ENCODE data around the gene PXMP4. TPM values are rescaled to one million over a fixed set of nuclear protein-coding genes. Genes with fewer than 3 reads are reported as not detected.

PXMP4 gene
- total RNA-seq, 2 experiments from 2014 or later, result 13.4 to 19.2 TPM

DNA sequence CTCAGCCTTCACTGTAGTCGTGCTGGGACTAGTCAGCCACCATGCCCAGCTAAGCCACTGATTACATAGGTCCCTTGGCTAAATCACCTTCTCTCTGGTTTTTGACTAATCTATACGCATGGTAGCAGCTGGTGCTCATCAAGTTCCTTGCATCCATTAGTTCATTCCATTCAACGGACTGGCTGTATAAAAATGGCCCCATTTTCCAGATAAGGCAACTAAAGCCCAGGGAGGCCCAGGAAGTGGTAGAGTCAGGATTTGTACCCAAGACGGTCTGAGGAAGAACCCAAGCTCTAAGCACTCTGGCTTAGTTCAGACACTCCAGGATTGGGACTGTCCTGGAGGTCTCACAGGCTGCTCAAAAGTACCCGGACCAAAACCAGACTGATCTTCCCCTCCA lies 38.8 kb downstream of the PXMP4 start:
- H3K4me3 Mint-ChIP-seq, result peak overlapping the region; percentile 49

GRCh38 chr20:33680686-33681085 lies 39.4 kb downstream of the PXMP4 start:
- H3K36me3 Mint-ChIP-seq, result peaks cover 23% of the 10 kb centered on the region
- ATAC-seq (ENCODE audit: low read depth) (no peak), DNase-seq (no peak)
- H3K9me3 Mint-ChIP-seq, result no peaks in the 10 kb centered on the region
- POLR2A ChIA-PET, result interaction anchor here (1.4 to 6.3 kb wide), 7 partner anchors 9 to 130 kb away, joined by 4 to 116 read pairs (median 8); partner anchors contain the start of genes ACTL10, PXMP4 and ZNF341
- peaks cover 59% of the 10 kb centered on the region for H3K4me1 Mint-ChIP-seq
- peak overlapping the region; percentile 49 for H3K4me3 Mint-ChIP-seq
- peak overlapping the region; percentile 81 for H3K27ac Mint-ChIP-seq
- H3K27me3 Mint-ChIP-seq, result no peaks in the 10 kb centered on the region

More for the DNA sequence above, 38.8 kb downstream of the PXMP4 start:
- Mint-ChIP-seq H3K27me3 (no peaks in the 10 kb centered on the region), H3K4me1 (peaks cover 55% of the 10 kb centered on the region), H3K9me3 (no peaks in the 10 kb centered on the region), H3K36me3 (peaks cover 23% of the 10 kb centered on the region), H3K27ac (peak overlapping the region; percentile 81)
- ATAC-seq (ENCODE audit: low read depth) (no peak), DNase-seq (no peak)
- POLR2A ChIA-PET, result interaction anchor here (1.0 to 6.3 kb wide), 5 partner anchors 9 to 191 kb away, joined by 3 to 116 read pairs (median 6); partner anchors contain the start of genes ACTL10 and PXMP4

- Mint-ChIP-seq H3K27me3 (no peaks in the 10 kb centered on the region), H3K9me3 (no peaks in the 10 kb centered on the region), H3K36me3 (peaks cover 21% of the 10 kb centered on the region), H3K27ac (peak overlapping the region; percentile 81), H3K4me3 (peak overlapping the region; percentile 41), H3K4me1 (peaks cover 61% of the 10 kb centered on the region)
- POLR2A ChIA-PET, result interaction anchor here (0.8 to 6.3 kb wide), 15 partner anchors 8 to 314 kb away, joined by 3 to 116 read pairs (median 4); partner anchors contain the start of genes ACTL10, CBFA2T2, PXMP4 and RALY
- DNase-seq, result peak; percentile 70
- peak; percentile 74 for ATAC-seq (ENCODE audit: low read depth)
Observed at GRCh38 chr20:33679758-33680485, 40.2 kb downstream of the PXMP4 start.

DNA sequence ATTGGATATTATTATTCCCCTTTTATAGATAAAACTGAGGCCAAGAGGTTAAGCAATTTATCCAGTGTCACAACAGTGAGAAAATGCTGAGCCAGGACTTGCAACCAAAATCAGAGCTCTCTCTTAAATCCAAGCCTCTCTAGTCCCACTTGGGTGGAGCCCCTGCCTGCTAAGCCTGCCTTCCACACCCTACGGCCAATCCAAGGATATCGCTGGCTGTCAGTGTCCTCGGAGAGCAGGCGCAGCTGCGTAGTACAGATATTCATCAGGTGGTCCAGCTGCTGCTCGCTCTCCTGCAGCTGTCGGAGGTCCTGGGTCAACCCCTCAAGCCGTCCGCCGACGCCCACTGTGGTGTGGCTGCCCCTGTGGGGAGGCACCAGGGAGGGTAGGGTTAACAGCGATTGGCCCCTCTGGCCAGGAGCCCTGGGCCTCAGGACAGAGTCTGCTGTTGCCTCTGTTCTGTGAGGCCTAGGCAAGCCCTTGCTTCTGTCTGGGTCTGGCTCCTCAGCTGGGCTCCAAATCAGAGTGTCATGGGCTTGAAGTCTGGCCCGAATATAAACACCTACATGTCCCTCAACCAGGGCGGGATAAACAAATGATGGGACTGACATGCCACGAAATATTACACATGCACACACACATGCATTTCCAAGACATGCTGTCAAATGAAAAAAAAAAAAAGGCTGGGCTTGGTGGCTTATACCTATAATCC lies 42.0 kb downstream of the PXMP4 start:
- ATAC-seq (ENCODE audit: low read depth) (no peak), DNase-seq (no peak)
- Mint-ChIP-seq H3K36me3 (peaks cover 18% of the 10 kb centered on the region), H3K27ac (peak overlapping the region; percentile 81), H3K27me3 (no peaks in the 10 kb centered on the region), H3K4me3 (no peak overlapping the region), H3K9me3 (no peaks in the 10 kb centered on the region), H3K4me1 (peaks cover 59% of the 10 kb centered on the region)
- POLR2A ChIA-PET, result interaction anchor here (1.1 to 6.3 kb wide), 4 partner anchors 10 to 42 kb away, joined by 3 to 116 read pairs (median 10); partner anchors contain the start of genes ACTL10 and PXMP4

DNA sequence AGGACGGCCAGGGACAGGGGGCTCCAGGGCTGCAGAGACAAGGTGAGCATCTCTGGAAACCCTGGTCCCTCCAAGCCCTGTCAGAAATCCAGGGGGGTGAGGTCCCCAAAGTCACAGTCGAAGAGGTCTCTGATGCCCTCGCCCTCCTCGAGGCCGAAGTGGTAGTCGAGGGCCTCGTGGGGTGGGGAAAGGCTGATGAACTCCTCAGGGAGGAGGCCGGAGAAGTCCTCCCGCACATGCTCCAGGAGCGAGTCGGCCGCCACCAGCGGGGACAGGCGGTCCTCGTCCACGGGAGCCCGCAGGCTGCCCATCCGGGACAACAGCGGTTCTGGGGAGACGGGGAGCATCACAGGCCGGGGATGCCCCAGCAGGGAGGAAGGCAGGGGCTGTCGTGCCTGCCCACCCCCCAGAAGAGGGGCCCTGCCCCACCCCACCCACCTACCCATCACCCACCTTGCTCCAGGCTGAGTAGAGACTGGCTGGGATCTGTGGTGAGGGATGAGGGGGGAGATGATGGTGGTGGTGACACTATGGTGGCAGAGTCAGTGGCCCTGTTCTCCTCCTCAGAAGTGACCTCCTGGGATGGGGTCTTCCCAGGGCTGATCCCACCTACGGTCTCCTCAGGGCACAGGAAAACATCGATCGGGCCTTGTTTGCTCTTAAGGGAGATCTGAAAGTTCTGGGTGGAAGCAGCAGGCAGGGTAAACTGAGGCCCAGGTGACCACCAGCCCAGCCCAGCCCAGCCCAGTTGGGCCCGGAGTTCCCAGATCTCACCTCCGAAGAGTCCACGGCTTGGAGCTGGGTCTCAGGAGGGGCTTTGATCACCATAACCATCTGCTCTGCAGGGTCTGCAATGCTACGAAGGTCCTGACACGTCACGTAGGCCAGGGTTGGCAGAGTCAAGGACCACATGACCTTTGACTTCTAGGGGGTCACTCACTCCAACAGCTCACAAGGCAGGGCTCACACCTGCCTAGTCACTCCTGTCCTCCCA lies 43.2 kb downstream of the PXMP4 start:
- no peak overlapping the region for H3K4me3 Mint-ChIP-seq
- no peaks in the 10 kb centered on the region for H3K9me3 Mint-ChIP-seq
- H3K36me3 Mint-ChIP-seq, result peaks cover 19% of the 10 kb centered on the region
- H3K27ac Mint-ChIP-seq, result peak overlapping the region; percentile 15
- ATAC-seq (ENCODE audit: low read depth) (no peak), DNase-seq (no peak)
- POLR2A ChIA-PET, result interaction anchor here (1.1 to 6.3 kb wide), 4 partner anchors 10 to 43 kb away, joined by 3 to 116 read pairs (median 10); partner anchors contain the start of genes ACTL10 and PXMP4
- H3K27me3 Mint-ChIP-seq, result no peaks in the 10 kb centered on the region
- H3K4me1 Mint-ChIP-seq, result peaks cover 59% of the 10 kb centered on the region

GRCh38 chr20:33676121-33676520 lies 44.0 kb downstream of the PXMP4 start:
- DNase-seq (no peak), ATAC-seq (ENCODE audit: low read depth) (no peak)
- POLR2A ChIA-PET, result interaction anchor here (1.5 to 2.2 kb wide), 3 partner anchors 9 to 14 kb away, joined by 6 to 12 read pairs (median 6); partner anchors contain the start of gene ACTL10
- Mint-ChIP-seq H3K27ac (peak overlapping the region; percentile 15), H3K27me3 (no peaks in the 10 kb centered on the region), H3K4me3 (no peak overlapping the region), H3K36me3 (peaks cover 20% of the 10 kb centered on the region), H3K9me3 (no peaks in the 10 kb centered on the region), H3K4me1 (peaks cover 52% of the 10 kb centered on the region)

DNA sequence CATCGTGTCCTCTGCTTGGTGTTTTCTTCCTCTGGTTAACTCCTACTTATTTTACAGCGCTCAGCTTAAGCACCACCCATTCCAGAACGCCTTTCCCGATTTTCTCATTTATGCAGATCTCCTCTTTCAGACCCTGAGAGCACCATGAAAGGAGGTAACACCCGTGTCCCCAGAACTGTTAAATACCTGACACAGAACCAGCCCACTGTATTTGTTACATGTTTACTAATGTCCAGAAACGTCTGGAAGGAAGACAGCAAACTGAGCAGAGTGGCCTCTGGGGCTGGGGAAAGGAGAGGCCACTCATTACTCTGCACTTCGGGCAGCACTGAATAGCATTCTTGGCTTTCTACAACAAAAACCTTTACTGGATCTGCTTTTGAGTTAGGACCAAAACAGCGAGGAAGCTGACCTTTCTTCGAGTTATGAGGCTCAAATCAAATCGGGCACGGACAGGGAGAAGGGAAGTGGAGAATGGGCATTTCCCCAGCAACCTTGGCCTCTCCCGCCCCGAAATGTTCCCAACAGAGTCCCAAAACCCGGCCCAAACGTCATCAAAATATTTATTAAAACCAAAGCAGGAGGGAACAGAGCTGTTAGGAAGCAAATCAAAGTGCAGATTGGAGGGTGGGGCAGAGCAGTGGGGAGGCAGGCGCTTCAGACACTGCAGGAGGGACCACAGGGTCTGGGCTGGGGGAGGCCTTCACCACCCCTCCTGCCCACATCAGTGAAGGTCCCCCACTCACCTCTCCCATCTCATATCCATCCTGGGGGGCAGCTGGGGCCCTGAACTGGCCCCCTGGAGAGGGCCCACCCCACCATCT lies 44.8 kb downstream of the PXMP4 start:
- H3K36me3 Mint-ChIP-seq, result peaks cover 18% of the 10 kb centered on the region
- H3K27me3 Mint-ChIP-seq, result no peaks in the 10 kb centered on the region
- DNase-seq, result no peak
- ATAC-seq (ENCODE audit: low read depth), result no peak
- H3K4me3 Mint-ChIP-seq, result peak overlapping the region; percentile 64
- peak overlapping the region; percentile 79 for H3K27ac Mint-ChIP-seq
- POLR2A ChIA-PET, result interaction anchor here (1.5 to 2.2 kb wide), 5 partner anchors 8 to 57 kb away, joined by 6 to 12 read pairs (median 7); partner anchors contain the start of genes ACTL10 and ZNF341
- peaks cover 45% of the 10 kb centered on the region for H3K4me1 Mint-ChIP-seq
- H3K9me3 Mint-ChIP-seq, result no peaks in the 10 kb centered on the region

- H3K4me3 Mint-ChIP-seq, result peak within 1 kb of the TSS; percentile 93
- H3K4me1 Mint-ChIP-seq, result peaks cover 42% of the 10 kb centered on the region
- H3K36me3 Mint-ChIP-seq, result peaks cover 20% of the 10 kb centered on the region
- ATAC-seq (ENCODE audit: low read depth) (peak; percentile 77), DNase-seq (peak; percentile 85)
- no peaks in the 10 kb centered on the region for H3K9me3 Mint-ChIP-seq
- POLR2A ChIA-PET, result interaction anchor here (1.5 to 2.2 kb wide), 5 partner anchors 8 to 57 kb away, joined by 6 to 12 read pairs (median 7); partner anchors contain the start of genes ACTL10 and ZNF341
- H3K27ac Mint-ChIP-seq, result peak within 1 kb of the TSS; percentile 90
- H3K27me3 Mint-ChIP-seq, result no peaks in the 10 kb centered on the region
Observed at GRCh38 chr20:33674294-33675135, 45.6 kb downstream of the PXMP4 start, which contains the start of gene NECAB3. NECAB3 (minus strand) TSS chr20:33674428; CDS start chr20:33674352, 76 bp downstream.

DNA sequence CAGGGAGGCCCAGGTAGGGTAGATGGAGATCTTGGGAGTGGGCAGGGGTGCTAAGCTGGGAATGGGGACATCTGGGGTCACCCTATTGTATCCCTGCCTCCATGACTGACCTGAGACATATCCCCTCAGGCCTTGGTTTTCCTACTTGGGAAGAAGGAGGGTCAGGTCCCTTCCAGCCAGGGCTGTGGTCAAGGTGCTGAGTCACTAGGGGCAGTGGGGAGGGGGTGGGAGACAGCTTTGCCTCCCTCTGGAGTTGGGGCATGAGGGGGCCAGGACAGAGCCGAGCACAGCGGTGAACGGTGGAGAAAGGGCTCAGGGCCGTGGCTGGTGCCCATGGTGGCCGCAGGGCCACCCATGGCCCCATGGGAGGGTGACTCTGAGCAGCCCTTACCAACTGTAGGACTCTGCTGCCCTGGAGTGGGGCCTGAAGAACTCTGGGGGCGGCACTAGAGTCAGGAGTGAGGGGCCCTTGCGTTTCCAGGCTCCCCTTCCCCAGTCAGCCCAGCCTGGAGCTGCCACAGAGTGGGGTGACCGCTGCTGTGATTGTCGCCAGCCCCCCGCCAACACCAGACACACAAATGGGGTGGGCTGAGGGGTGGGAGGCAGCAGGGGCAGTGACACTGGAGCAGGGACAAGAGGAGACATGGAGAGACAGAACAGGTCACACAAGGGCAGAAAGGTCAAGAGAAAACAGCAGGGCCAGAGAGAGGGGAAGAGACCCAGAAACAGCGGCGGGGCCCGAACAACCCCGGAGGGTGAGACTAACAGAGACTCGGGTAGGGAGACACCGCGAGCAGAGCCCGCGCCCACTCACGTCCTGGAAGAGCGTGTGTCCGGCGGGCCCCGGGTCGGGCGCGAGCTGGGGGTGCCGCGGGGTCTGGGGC lies 46.5 kb downstream of the PXMP4 start:
- no peak for ATAC-seq (ENCODE audit: low read depth)
- Mint-ChIP-seq H3K4me3 (peak overlapping the region; percentile 93), H3K27ac (peak overlapping the region; percentile 90), H3K36me3 (peaks cover 12% of the 10 kb centered on the region), H3K4me1 (peaks cover 34% of the 10 kb centered on the region), H3K9me3 (no peaks in the 10 kb centered on the region), H3K27me3 (no peaks in the 10 kb centered on the region)
- POLR2A ChIA-PET, result interaction anchor here (1.8 to 2.2 kb wide), 3 partner anchors 10 to 58 kb away, joined by 7 to 12 read pairs (median 7); partner anchors contain the start of gene ZNF341
- DNase-seq, result no peak

DNA sequence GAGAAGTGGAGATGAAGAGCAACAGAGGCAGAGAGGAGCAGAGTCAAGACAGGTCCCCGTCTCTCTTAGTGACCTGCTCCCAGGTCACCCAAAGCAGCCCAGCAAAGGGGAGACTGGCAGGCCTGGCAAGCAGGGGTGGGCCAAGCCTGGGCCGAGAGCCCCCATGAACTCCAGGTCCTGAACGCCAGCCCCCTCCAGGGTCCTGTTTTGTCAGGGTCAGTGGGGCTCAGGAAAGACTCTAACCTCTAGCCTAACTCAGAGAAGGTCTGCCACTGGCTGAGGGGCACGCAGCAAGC lies 47.0 kb downstream of the PXMP4 start:
- peaks cover 31% of the 10 kb centered on the region for H3K4me1 Mint-ChIP-seq
- peak overlapping the region; percentile 93 for H3K4me3 Mint-ChIP-seq
- H3K9me3 Mint-ChIP-seq, result no peaks in the 10 kb centered on the region
- ATAC-seq (ENCODE audit: low read depth), result no peak
- no peak for DNase-seq
- H3K36me3 Mint-ChIP-seq, result peaks cover 12% of the 10 kb centered on the region
- POLR2A ChIA-PET, result interaction anchor here (1.1 to 1.3 kb wide), 2 partner anchors 12 to 59 kb away, joined by 5 to 7 read pairs; partner anchors contain the start of gene ZNF341
- H3K27me3 Mint-ChIP-seq, result no peaks in the 10 kb centered on the region
- peak overlapping the region; percentile 84 for H3K27ac Mint-ChIP-seq
